Measurements from ENCODE around the gene SYNC.
"Not testable (repeated sequence)": the region's sequence is repeated elsewhere in the genome, so short reads cannot be mapped to it uniquely, and the experiment has no call there.

SYNC gene

DNA sequence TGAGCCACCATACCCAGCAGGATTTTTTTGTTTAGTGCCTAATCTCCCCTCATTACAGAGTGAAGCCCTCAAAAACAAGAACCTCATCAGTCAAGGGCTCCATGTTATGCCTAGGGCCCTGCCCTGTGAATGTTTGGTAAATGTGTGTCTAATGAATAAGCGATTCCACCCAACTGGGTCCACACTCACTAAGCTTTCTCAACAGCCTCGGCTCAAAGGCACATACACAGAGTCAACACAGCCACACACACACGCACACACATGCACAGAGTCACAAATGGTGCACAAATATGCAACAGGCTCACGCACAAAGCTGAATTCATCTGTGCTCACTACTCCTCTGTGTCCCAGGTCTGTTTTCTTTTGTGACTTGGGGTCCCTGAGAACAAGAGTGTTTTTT, 11.7 kb upstream of the SYNC start:
- H3K4me3 ChIP-seq (ENCODE audit: low read depth, low read length): no peak overlapping the region
- no peak for DNase-seq (ENCODE audit: low read depth)
- TF ChIP-seq, protein P1, sequence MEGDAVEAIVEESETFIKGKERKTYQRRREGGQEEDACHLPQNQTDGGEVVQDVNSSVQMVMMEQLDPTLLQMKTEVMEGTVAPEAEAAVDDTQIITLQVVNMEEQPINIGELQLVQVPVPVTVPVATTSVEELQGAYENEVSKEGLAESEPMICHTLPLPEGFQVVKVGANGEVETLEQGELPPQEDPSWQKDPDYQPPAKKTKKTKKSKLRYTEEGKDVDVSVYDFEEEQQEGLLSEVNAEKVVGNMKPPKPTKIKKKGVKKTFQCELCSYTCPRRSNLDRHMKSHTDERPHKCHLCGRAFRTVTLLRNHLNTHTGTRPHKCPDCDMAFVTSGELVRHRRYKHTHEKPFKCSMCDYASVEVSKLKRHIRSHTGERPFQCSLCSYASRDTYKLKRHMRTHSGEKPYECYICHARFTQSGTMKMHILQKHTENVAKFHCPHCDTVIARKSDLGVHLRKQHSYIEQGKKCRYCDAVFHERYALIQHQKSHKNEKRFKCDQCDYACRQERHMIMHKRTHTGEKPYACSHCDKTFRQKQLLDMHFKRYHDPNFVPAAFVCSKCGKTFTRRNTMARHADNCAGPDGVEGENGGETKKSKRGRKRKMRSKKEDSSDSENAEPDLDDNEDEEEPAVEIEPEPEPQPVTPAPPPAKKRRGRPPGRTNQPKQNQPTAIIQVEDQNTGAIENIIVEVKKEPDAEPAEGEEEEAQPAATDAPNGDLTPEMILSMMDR (IDR thresholded peaks at IDR 0.05; ENCODE audit: low read depth, low read length, missing control alignments): no peak

DNA sequence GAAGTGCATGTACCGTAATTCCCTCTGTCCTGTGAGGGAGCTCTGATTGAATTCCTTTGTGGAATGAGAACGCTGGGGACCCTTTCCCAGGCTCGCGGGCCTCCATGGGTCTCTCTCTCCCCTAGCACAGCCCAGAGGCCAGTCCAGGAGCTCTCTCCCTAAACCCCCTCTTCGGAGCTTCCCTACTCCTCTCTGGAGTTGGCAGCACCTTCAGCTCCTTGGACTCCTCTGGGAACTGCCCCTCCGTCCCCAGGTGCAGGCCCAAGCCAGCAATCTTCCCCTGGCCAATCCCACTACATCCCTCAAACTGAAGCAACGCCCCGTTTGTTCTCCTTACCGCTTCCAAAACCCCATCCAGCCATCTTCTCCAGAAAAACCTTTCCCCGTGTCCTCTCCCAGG, 10.5 kb upstream of the SYNC start:
- TF ChIP-seq, protein P1 (IDR thresholded peaks at IDR 0.05; ENCODE audit: low read depth, low read length, missing control alignments): no peak
- DNase-seq (ENCODE audit: low read depth): no peak
- no peak overlapping the region for H3K4me3 ChIP-seq (ENCODE audit: low read depth, low read length)

DNA sequence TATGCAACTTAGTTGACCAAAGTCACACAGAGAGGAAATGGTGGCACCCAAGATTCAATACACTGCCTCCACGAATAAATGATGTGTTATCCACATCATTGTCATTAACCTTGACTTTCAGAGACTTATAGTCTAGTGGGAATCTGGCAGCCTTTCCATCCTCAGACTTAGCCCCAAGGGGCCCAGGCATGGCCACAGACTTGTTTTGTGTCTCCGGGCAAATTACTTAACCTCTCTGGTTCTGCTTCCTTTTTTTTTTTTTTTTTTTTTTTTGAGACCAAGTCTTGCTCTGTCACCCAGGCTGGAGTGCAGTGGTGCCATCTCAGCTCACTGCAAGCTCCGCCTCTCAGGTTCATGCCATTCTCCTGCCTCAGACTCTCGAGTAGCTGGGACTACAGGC, 8.7 kb upstream of the SYNC start:
- not testable (repeated sequence) for DNase-seq (ENCODE audit: low read depth); H3K4me3 ChIP-seq (ENCODE audit: low read depth, low read length)

DNA sequence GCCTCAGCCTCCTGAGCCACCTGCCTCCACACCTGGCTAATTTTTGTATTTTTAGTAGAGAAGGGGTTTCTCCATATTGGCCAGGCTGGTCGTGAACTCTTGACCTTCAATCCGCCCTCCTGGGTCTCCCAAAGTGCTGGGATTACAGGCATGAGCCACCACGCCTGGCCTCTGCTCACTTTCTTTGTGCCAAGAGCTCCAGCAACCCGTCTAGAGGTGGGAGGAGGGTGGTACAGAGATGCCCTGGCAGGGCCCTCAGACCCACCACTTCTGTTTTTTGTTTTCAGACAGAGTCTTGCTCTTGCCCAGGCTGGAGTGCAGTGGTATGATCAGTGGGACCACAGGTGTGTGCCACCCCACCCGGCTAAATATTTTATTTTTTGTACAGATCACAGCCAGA, 6.9 kb upstream of the SYNC start:
- TF ChIP-seq, protein P1 (IDR thresholded peaks at IDR 0.05; ENCODE audit: low read depth, low read length, missing control alignments): no peak
- no peak for DNase-seq (ENCODE audit: low read depth)
- no peak overlapping the region for H3K4me3 ChIP-seq (ENCODE audit: low read depth, low read length)

DNA sequence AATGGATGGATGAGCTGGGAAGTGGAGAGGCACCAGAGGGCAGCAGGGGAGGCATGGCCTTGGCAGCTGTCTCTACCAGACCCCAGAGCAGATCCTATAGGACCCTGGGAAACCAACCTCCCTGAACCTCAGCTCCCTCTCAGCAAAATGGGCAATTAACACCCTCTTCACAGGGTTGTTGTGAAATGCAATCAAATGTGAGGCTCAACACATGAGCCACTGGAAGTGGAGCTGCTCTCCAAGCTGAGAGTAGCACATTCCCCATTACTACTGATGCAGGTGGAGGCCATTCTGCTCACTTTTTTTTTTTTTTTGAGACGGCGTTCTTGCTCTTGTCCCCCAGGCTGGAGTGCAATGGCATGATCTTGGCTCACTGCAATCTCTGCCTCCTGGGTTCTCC, 6.5 kb upstream of the SYNC start:
- no peak for DNase-seq (ENCODE audit: low read depth)
- TF ChIP-seq, protein P1 (IDR thresholded peaks at IDR 0.05; ENCODE audit: low read depth, low read length, missing control alignments): no peak

DNA sequence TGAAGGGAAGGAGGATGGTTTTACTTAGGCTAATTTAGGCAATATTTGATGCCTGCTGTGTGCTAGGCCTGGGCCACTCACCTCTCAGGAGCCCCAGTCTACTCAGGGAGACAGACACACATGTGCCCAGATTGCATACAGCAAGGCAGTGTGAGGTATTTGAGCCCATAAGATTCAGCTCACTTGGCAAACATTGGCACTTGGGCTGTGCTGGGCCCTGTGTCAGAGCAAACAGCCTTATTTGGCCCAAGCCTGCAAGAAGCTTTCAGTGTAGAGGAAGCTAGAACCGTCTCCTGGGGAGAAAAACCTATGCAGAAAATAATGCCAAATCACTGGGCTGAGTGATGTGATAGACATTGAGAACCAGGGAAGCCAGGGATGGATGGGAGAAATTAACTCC, 3.9 kb upstream of the SYNC start:
- no peak for DNase-seq (ENCODE audit: low read depth)
- no peak overlapping the region for H3K4me3 ChIP-seq (ENCODE audit: low read depth, low read length)
- TF ChIP-seq, protein P1 (IDR thresholded peaks at IDR 0.05; ENCODE audit: low read depth, low read length, missing control alignments): no peak

More for the DNA sequence above, 6.5 kb upstream of the SYNC start:
- H3K4me3 ChIP-seq (ENCODE audit: low read depth, low read length): no peak overlapping the region

DNA sequence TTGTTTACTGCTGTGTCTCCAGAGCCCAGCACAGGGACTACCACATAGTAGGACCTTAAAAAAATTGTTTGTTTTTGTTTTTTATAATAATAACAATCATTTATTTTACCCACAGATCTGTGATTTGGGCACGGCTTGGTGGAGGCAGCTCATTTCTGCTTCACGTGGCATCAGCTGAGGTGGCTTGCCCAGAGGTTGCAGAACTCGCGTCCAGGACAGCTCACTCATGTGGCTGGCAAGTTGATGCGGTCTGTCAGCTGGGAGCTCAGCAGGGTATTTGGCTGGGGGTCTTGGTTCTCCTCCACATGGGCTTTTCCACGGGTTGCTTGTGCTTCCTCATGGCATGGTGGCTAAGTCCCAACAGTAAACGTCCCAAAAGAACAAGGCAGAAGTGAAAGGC, 2.9 kb upstream of the SYNC start:
- TF ChIP-seq, protein P1 (IDR thresholded peaks at IDR 0.05; ENCODE audit: low read depth, low read length, missing control alignments): no peak
- H3K4me3 ChIP-seq (ENCODE audit: low read depth, low read length): no peak overlapping the region
- DNase-seq (ENCODE audit: low read depth): no peak
